ENCODE data around the gene EPN1.
A peak's percentile ranks its signal among the peaks of the same experiment; 100 is the strongest.

The EPN1 gene

GRCh38 chr19:55680339-55681130 is 5.5 kb downstream of the EPN1 start:
- DNase-seq: no peak

GRCh38 chr19:55681131-55682092 is 6.4 kb downstream of the EPN1 start:
- no peak for DNase-seq

- no peak for DNase-seq
Observed at GRCh38 chr19:55683449-55684261, 8.6 kb downstream of the EPN1 start.

GRCh38 chr19:55684946-55685681 is 10.1 kb downstream of the EPN1 start:
- DNase-seq: no peak

GRCh38 chr19:55685776-55686175 is 10.8 kb downstream of the EPN1 start:
- no peak for DNase-seq

GRCh38 chr19:55686311-55687050 is 11.5 kb downstream of the EPN1 start:
- no peak for DNase-seq

- no peak for DNase-seq
Observed at GRCh38 chr19:55687281-55688201, 12.5 kb downstream of the EPN1 start.

GRCh38 chr19:55688422-55689218 is 13.6 kb downstream of the EPN1 start:
- DNase-seq: no peak

GRCh38 chr19:55689411-55690108 is 14.5 kb downstream of the EPN1 start:
- DNase-seq: no peak

- no peak for DNase-seq
Observed at GRCh38 chr19:55690109-55690768, 15.2 kb downstream of the EPN1 start.

GRCh38 chr19:55690769-55691545 is 15.9 kb downstream of the EPN1 start:
- no peak for DNase-seq

- peak; percentile 1 for DNase-seq
Observed at GRCh38 chr19:55691561-55692481, 16.8 kb downstream of the EPN1 start.

- no peak for DNase-seq
Observed at GRCh38 chr19:55692681-55693081, 17.7 kb downstream of the EPN1 start.

GRCh38 chr19:55693336-55693974 is 18.4 kb downstream of the EPN1 start:
- no peak for DNase-seq

GRCh38 chr19:55694241-55694655 is 19.2 kb downstream of the EPN1 start:
- no peak for DNase-seq

All from CD4-positive, alpha-beta T cell treated with Interleukin-17A for 4 hours (primary cell).